Esophagus squamous epithelium (tissue), 5 donors: ENCODE measurements around the gene MXD1. TPM values are rescaled to one million over a fixed set of nuclear protein-coding genes. Genes with fewer than 3 reads are reported as not detected.

Source experiments
- DNase-seq: peaks from one replicate; lab custom pipeline; 2025; lab: John Stamatoyannopoulos, UW
- H3K27ac ChIP-seq, 4 donors: fragments of 200-600 bp; sonication (generic); one replicate each; pipeline ENCODE4 v1.5.1; 2016 to 2019; ENCODE audit warnings: mild to moderate bottlenecking in 1 of 4
- H3K27me3 ChIP-seq, 4 donors: fragments of 200-600 bp; sonication (generic); 1 replicate in 3 of 4; 2 replicates in 1 of 4; pipeline versions ENCODE4 v1.5.1 to v1.6.0; 2017 to 2021; ENCODE audit warnings: antibody characterized with exemption in 1 of 4
- H3K36me3 ChIP-seq, 3 donors: fragments of 200-600 bp; sonication (generic); one replicate each; pipeline ENCODE4 v1.5.1; 2016 to 2019
- H3K4me1 ChIP-seq, 3 donors: fragments of 200-600 bp; sonication (generic); one replicate each; pipeline ENCODE4 v1.5.1; 2017 to 2019
- H3K4me3 ChIP-seq, 4 donors: fragments of 200-600 bp; sonication (generic); 1 replicate in 3 of 4; 2 replicates in 1 of 4; pipeline ENCODE4 v1.5.1; 2016 to 2019; ENCODE audit warnings: mild to moderate bottlenecking in 2 of 4, moderate library complexity in 1 of 4
- H3K9me3 ChIP-seq, 3 donors: fragments of 200-600 bp; sonication (generic); one replicate each; pipeline ENCODE4 v1.5.1; 2016 to 2019
- POLR2A ChIP-seq, 4 donors: fragments of 450-650 bp; IDR thresholded peaks; one replicate each; pipeline ENCODE4 v1.6.1; 2017; ENCODE audit warnings: antibody characterized with exemption in 4 of 4, mild to moderate bottlenecking in 4 of 4, moderate library complexity in 3 of 4
- WGBS, 2 donors: methylation state at CpG; one replicate each; pipeline ENCODE4 v1.1.5; 2018; 5-methylcytosine and 5-hydroxymethylcytosine counted together
- intact Hi-C: fragments of 100-400 bp; cut with DNase I; formaldehyde crosslinking; loops from one replicate; pipeline ENCODE4 v1.15.0; 2022
- total RNA-seq, 4 donors: library from RNA; depleted of rRNA; stranded (reverse); fragments of >200 nt; gene quantifications; one replicate each; pipeline ENCODE4 v1.1.0, GENCODE V29; 2016
- TF ChIP-seq, protein P1 (sequence below), 6 experiments: fragments of 450-650 bp in 4 of 6; fragments of 200-600 bp in 2 of 6; sonication (generic) in 2 of 6; IDR thresholded peaks; one replicate each; pipeline ENCODE4 v1.5.1; 2016 to 2019; ENCODE audit warnings: antibody characterized with exemption in 6 of 6, mild to moderate bottlenecking in 4 of 6, moderate library complexity in 4 of 6
- donor health status: DM: yes; HTN: yes; CAD: no.

MXD1 gene
- total RNA-seq, 4 donors from 2014 or later: 38.5 to 121 (median 83.2) TPM

DNA sequence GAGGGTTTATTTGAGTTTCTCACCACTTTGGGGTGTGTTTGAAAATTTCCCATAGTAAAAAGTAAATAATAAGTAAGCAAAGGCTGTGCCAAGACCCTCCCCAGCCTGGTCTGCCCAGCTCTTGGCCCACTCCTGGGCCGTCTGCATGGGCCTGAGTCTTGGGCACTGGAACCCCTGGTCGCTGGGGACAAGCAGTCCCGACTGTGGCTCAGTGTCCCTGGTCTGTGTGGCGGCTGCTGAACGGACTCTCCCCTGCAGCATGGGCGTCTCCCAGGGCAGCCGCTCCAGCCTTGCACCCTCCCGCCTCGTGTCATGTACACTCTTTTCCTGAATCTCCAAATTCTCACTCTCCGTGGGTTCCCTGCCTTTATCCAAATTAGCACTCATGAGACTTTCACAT is 53.7 kb downstream of the MXD1 start:
- Histone ChIP-seq H3K36me3 (no peaks in the 10 kb centered on the region), H3K27me3 (no peaks in the 10 kb centered on the region), H3K4me3 (no peak overlapping the region), H3K4me1 (peaks cover 0 to 8% (median 0%) of the 10 kb centered on the region in 3 donors), H3K9me3 (no peaks in the 10 kb centered on the region), H3K27ac (no peak overlapping the region)
- 72 to 82% methylated on average over 8 to 10 of the region's 10 CpGs for WGBS, 2 donors
- intact Hi-C loops: no loop called here
- no peak for DNase-seq
- TF ChIP-seq, protein P1, sequence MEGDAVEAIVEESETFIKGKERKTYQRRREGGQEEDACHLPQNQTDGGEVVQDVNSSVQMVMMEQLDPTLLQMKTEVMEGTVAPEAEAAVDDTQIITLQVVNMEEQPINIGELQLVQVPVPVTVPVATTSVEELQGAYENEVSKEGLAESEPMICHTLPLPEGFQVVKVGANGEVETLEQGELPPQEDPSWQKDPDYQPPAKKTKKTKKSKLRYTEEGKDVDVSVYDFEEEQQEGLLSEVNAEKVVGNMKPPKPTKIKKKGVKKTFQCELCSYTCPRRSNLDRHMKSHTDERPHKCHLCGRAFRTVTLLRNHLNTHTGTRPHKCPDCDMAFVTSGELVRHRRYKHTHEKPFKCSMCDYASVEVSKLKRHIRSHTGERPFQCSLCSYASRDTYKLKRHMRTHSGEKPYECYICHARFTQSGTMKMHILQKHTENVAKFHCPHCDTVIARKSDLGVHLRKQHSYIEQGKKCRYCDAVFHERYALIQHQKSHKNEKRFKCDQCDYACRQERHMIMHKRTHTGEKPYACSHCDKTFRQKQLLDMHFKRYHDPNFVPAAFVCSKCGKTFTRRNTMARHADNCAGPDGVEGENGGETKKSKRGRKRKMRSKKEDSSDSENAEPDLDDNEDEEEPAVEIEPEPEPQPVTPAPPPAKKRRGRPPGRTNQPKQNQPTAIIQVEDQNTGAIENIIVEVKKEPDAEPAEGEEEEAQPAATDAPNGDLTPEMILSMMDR (IDR thresholded peaks at IDR 0.05): no peak
- TF ChIP-seq POLR2A (IDR thresholded peaks at IDR 0.05): no peak

DNA sequence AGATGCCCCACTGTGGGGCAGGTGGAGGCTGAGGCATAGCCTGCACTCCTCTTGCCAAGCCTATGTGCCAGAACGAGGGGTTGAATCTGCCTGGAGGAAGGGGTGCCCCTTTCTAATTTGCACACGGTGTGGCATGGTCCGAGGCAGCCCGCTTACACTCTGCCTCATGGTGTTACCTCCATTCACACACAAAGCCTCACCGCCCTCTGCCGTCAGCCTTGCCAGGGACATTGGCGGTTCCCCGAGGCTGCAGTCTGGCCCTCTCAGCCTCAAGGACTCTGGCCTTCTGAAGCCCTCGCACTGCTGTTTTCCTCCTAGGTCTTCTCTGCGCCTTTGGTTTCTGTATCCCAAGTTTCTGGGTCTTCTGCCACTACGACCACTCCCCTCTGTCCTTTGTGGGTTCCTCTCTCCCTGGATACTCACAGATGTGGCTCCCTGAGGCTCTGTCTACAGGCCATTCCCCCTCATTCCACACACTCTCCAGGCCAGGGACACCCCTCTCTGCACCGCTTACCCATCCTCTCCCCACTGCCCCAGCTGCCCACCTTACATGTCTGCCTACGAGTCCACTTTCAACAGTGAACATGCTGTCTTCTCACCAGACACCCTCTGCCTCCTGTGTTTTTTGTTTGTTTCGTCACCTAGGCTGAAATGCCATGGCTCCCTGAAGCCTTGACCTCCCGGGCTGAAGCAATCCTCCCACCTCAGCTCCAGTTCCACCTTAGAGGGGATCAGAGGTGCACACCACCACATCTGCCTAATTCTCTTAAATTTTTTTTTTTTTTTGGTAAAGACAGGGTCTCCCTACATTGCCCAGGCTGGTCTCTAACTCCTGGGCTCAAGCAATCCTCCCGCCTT is 54.4 kb downstream of the MXD1 start:
- DNase-seq: no peak
- Histone ChIP-seq H3K27me3 (no peaks in the 10 kb centered on the region), H3K4me3 (no peak overlapping the region), H3K4me1 (peaks cover 0 to 7% (median 0%) of the 10 kb centered on the region in 3 donors), H3K36me3 (no peaks in the 10 kb centered on the region), H3K27ac (no peak overlapping the region), H3K9me3 (no peaks in the 10 kb centered on the region)
- intact Hi-C loops: no loop called here
- 86 to 89% methylated on average over 11 to 16 of the region's 16 CpGs for WGBS, 2 donors
- TF ChIP-seq, protein P1 (IDR thresholded peaks at IDR 0.05): no peak
- no peak for TF ChIP-seq POLR2A (IDR thresholded peaks at IDR 0.05)

DNA sequence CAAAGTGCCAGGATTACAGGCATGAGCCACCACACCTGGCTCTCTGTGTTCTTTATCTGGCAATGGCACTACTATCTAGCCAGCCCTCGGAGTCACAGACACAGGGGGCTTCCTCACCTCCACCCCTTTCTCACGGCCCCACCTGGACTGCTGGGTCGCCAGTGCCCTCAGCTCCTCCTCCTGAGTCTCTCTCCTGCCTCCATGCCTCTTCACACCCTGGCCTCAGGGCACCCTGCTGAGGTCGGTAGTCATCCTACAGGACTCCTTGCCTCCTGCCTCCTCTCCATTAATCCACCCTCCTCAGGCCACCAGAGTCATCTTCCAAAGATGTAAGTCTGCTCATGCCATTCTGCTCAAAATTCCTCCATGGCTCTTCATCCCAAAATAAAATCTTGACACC is 55.1 kb downstream of the MXD1 start:
- Histone ChIP-seq H3K36me3 (no peaks in the 10 kb centered on the region), H3K9me3 (no peaks in the 10 kb centered on the region), H3K27me3 (no peaks in the 10 kb centered on the region), H3K27ac (no peak overlapping the region), H3K4me3 (no peak overlapping the region), H3K4me1 (peaks cover 0 to under 1% (median 0%) of the 10 kb centered on the region in 3 donors)
- DNase-seq: no peak
- WGBS, 2 donors: 51 to 65% methylated on average over 4 of the region's 4 CpGs
- TF ChIP-seq, protein P1 (IDR thresholded peaks at IDR 0.05): no peak
- no peak for TF ChIP-seq POLR2A (IDR thresholded peaks at IDR 0.05)
- intact Hi-C loops: no loop called here

DNA sequence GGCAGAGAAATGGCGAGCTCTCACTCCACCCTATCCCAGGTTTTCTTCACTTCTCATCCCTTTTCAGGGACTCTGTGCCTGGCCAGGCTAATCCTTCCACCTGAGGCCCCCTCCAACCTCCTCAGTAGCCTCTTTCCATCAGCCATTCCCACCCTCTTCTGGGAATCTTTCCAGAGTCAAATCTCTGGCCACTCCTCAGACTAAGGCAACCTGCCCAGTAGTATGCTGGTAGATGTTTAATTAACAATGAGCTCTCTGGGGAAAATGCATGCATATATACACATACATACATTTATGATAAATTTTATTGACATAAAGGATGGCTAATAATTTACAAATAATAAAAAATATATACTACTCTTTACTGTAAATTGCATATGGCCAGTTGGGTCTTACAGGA is 57.9 kb downstream of the MXD1 start:
- no peak overlapping the region for H3K4me3 ChIP-seq
- intact Hi-C loops: no loop called here
- 88 to 94% methylated on average over 1 of the region's 1 CpG for WGBS, 2 donors
- no peaks in the 10 kb centered on the region for H3K36me3 ChIP-seq
- DNase-seq: no peak
- no peaks in the 10 kb centered on the region for H3K9me3 ChIP-seq
- no peak overlapping the region for H3K27ac ChIP-seq
- no peak for TF ChIP-seq POLR2A (IDR thresholded peaks at IDR 0.05)
- TF ChIP-seq, protein P1 (IDR thresholded peaks at IDR 0.05): no peak
- no peaks in the 10 kb centered on the region for H3K4me1 ChIP-seq
- no peaks in the 10 kb centered on the region for H3K27me3 ChIP-seq

DNA sequence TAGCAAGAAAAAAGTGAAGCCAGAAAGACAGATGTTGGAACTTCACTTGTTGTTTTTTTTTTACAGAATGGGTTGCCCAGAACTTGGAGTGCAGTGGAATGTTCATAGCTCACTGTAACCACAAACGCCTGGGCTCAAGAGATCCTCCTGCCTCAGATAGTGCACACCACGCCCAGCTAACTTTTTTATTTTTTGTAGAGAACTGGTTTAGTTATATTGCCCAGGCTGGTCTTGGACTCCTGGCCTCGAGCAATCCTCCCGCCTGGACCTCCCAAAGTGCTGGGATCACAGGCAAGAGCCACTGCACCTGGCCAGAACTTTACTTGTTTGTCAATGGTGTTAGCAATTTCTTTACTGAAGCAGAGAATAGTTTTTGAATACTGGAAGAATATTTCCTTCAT is 58.4 kb downstream of the MXD1 start:
- no peaks in the 10 kb centered on the region for H3K36me3 ChIP-seq
- no peak for TF ChIP-seq POLR2A (IDR thresholded peaks at IDR 0.05)
- TF ChIP-seq, protein P1 (IDR thresholded peaks at IDR 0.05): no peak
- H3K27me3 ChIP-seq: no peaks in the 10 kb centered on the region
- H3K4me3 ChIP-seq: no peak overlapping the region
- H3K9me3 ChIP-seq: no peaks in the 10 kb centered on the region
- 60 to 86% methylated on average over 4 of the region's 4 CpGs for WGBS, 2 donors
- no peak overlapping the region for H3K27ac ChIP-seq
- DNase-seq: no peak
- intact Hi-C loops: no loop called here
- no peaks in the 10 kb centered on the region for H3K4me1 ChIP-seq
